ENCODE measurements around the gene PTPRT. TPM values are rescaled to one million over a fixed set of nuclear protein-coding genes. Genes with fewer than 3 reads are reported as not detected.

PTPRT gene
- total RNA-seq, 1 donor from 2014 or later = not detected

DNA sequence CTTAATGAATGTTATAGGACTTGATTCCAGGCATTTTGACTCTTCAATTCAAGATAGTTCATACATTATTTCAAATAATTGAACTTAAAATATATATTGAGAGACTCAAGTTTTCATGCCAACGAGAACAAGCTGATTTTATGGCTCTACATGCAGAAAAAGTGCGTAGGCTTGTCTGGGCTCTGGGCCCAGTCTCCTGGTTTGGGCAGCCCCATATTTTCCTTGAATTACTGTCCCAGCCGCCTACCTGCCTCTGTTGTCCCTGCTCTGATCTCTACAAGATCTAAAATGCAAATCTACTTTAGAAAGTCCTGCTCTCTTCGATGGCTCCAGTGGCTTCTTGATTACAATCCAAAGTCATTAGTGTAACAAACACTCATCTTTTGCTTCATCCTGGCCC lies 1034.1 kb downstream of the PTPRT start:
- H3K27me3 Mint-ChIP-seq (ENCODE audit: low read depth) = no peaks in the 10 kb centered on the region
- no peak overlapping the region for H3K4me3 Mint-ChIP-seq (ENCODE audit: unreplicated experiment)
- H3K9me3 Mint-ChIP-seq (ENCODE audit: low read depth) = peaks cover 22% of the 10 kb centered on the region
- no peak overlapping the region for H3K27ac Mint-ChIP-seq (ENCODE audit: unreplicated experiment)
- no peaks in the 10 kb centered on the region for H3K36me3 Mint-ChIP-seq (ENCODE audit: low read depth)
- no peak for DNase-seq (ENCODE audit: low spot score)
- H3K4me1 Mint-ChIP-seq (ENCODE audit: low read depth) = no peaks in the 10 kb centered on the region
- TF ChIP-seq, protein P1, sequence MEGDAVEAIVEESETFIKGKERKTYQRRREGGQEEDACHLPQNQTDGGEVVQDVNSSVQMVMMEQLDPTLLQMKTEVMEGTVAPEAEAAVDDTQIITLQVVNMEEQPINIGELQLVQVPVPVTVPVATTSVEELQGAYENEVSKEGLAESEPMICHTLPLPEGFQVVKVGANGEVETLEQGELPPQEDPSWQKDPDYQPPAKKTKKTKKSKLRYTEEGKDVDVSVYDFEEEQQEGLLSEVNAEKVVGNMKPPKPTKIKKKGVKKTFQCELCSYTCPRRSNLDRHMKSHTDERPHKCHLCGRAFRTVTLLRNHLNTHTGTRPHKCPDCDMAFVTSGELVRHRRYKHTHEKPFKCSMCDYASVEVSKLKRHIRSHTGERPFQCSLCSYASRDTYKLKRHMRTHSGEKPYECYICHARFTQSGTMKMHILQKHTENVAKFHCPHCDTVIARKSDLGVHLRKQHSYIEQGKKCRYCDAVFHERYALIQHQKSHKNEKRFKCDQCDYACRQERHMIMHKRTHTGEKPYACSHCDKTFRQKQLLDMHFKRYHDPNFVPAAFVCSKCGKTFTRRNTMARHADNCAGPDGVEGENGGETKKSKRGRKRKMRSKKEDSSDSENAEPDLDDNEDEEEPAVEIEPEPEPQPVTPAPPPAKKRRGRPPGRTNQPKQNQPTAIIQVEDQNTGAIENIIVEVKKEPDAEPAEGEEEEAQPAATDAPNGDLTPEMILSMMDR (IDR thresholded peaks at IDR 0.05) = no peak

DNA sequence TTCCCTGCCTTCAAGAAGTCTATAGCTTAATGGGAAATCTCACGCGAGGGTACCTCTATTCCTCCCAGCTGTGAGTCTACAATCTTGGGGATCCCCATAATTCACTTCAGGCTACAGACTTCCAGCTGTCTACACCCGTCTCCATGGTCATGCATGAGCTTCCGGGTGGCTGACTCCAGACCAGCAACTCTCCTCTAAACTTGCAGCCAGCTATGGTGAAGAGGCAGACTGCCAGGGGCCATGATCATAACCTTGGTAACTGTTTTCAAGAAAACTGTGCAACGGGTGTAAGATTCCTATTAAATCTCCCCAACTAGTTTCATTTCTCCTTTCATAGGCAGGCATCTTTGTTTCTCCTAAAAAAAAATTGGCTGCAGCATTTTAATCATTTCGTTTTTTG lies 1037.1 kb downstream of the PTPRT start:
- H3K27me3 Mint-ChIP-seq (ENCODE audit: low read depth) = no peaks in the 10 kb centered on the region
- peaks cover 37% of the 10 kb centered on the region for H3K9me3 Mint-ChIP-seq (ENCODE audit: low read depth)
- no peak for DNase-seq (ENCODE audit: low spot score)
- TF ChIP-seq, protein P1 (IDR thresholded peaks at IDR 0.05) = no peak
- no peak overlapping the region for H3K4me3 Mint-ChIP-seq (ENCODE audit: unreplicated experiment)
- no peaks in the 10 kb centered on the region for H3K4me1 Mint-ChIP-seq (ENCODE audit: low read depth)
- H3K36me3 Mint-ChIP-seq (ENCODE audit: low read depth) = no peaks in the 10 kb centered on the region
- no peak overlapping the region for H3K27ac Mint-ChIP-seq (ENCODE audit: unreplicated experiment)

- TF ChIP-seq, protein P1 (IDR thresholded peaks at IDR 0.05) = no peak
- H3K4me3 Mint-ChIP-seq (ENCODE audit: unreplicated experiment) = no peak overlapping the region
- DNase-seq (ENCODE audit: low spot score) = no peak
- peaks cover 41% of the 10 kb centered on the region for H3K9me3 Mint-ChIP-seq (ENCODE audit: low read depth)
- no peak overlapping the region for H3K27ac Mint-ChIP-seq (ENCODE audit: unreplicated experiment)
- no peaks in the 10 kb centered on the region for H3K4me1 Mint-ChIP-seq (ENCODE audit: low read depth)
- no peaks in the 10 kb centered on the region for H3K36me3 Mint-ChIP-seq (ENCODE audit: low read depth)
- H3K27me3 Mint-ChIP-seq (ENCODE audit: low read depth) = no peaks in the 10 kb centered on the region
These were observed 1039.5 kb downstream of the PTPRT start for GRCh38 chr20:42150230-42150629.

GRCh38 chr20:42138729-42139128 lies 1051.0 kb downstream of the PTPRT start:
- TF ChIP-seq, protein P1 (IDR thresholded peaks at IDR 0.05) = no peak
- Mint-ChIP-seq H3K36me3 (ENCODE audit: low read depth) (no peaks in the 10 kb centered on the region), H3K4me3 (ENCODE audit: unreplicated experiment) (no peak overlapping the region), H3K27ac (ENCODE audit: unreplicated experiment) (no peak overlapping the region), H3K9me3 (ENCODE audit: low read depth) (peaks cover 9% of the 10 kb centered on the region), H3K4me1 (ENCODE audit: low read depth) (no peaks in the 10 kb centered on the region), H3K27me3 (ENCODE audit: low read depth) (no peaks in the 10 kb centered on the region)
- no peak for DNase-seq (ENCODE audit: low spot score)

- Mint-ChIP-seq H3K4me3 (ENCODE audit: unreplicated experiment) (no peak overlapping the region), H3K9me3 (ENCODE audit: low read depth) (no peaks in the 10 kb centered on the region)
These were observed 1055.2 kb downstream of the PTPRT start for GRCh38 chr20:42134265-42135098.

More at GRCh38 chr20:42134265-42135098, 1055.2 kb downstream of the PTPRT start:
- no peak for DNase-seq (ENCODE audit: low spot score)
- H3K4me1 Mint-ChIP-seq (ENCODE audit: low read depth) = no peaks in the 10 kb centered on the region
- TF ChIP-seq, protein P1 (IDR thresholded peaks at IDR 0.05) = no peak
- no peak overlapping the region for H3K27ac Mint-ChIP-seq (ENCODE audit: unreplicated experiment)
- H3K27me3 Mint-ChIP-seq (ENCODE audit: low read depth) = no peaks in the 10 kb centered on the region
- H3K36me3 Mint-ChIP-seq (ENCODE audit: low read depth) = no peaks in the 10 kb centered on the region

Data from chondrocyte (in vitro differentiated cells).